Ovary (tissue), 3 donors: ENCODE data around the gene PRR5.

Experiments
- EP300 ChIP-seq: sonication (generic); formaldehyde crosslinking; IDR thresholded peaks from one replicate; pipeline ENCODE4 v1.6.1; 2017; ENCODE audit warnings: antibody characterized with exemption
- POLR2A ChIP-seq: fragments of 450-650 bp; IDR thresholded peaks from one replicate; pipeline ENCODE4 v1.6.1; 2017; ENCODE audit warnings: antibody characterized with exemption, mild to moderate bottlenecking, moderate library complexity
- TF ChIP-seq, protein P1 (sequence below), 3 donors: fragments of 450-650 bp in 2 of 3; fragments of 200-600 bp in 1 of 3; IDR thresholded peaks; one replicate each; pipeline versions ENCODE4 v1.5.1 to v1.8.0; 2016 to 2022; ENCODE audit warnings: antibody characterized with exemption in 3 of 3, mild to moderate bottlenecking in 1 of 3
- donor health status: DM: no; HTN: no; CAD: no.

- TF ChIP-seq POLR2A (no peak), EP300 (no peak)
- TF ChIP-seq, protein P1, sequence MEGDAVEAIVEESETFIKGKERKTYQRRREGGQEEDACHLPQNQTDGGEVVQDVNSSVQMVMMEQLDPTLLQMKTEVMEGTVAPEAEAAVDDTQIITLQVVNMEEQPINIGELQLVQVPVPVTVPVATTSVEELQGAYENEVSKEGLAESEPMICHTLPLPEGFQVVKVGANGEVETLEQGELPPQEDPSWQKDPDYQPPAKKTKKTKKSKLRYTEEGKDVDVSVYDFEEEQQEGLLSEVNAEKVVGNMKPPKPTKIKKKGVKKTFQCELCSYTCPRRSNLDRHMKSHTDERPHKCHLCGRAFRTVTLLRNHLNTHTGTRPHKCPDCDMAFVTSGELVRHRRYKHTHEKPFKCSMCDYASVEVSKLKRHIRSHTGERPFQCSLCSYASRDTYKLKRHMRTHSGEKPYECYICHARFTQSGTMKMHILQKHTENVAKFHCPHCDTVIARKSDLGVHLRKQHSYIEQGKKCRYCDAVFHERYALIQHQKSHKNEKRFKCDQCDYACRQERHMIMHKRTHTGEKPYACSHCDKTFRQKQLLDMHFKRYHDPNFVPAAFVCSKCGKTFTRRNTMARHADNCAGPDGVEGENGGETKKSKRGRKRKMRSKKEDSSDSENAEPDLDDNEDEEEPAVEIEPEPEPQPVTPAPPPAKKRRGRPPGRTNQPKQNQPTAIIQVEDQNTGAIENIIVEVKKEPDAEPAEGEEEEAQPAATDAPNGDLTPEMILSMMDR (IDR thresholded peaks at IDR 0.05) = no peak
Measured at GRCh38 chr22:44775862-44776261, 73.9 kb downstream of the PRR5 start.
